K562 (cell line): Measurements from ENCODE around the gene MYL12B. TPM values are rescaled to one million over a fixed set of nuclear protein-coding genes. Genes with fewer than 3 reads are reported as not detected.
A peak's percentile ranks its signal among the peaks of the same experiment; 100 is the strongest.

Source experiments
- ATAC-seq: fragments of 200-7000 bp; cut with Tn5 transposase; 3 replicates; pipeline ENCODE4 v1.9.1; 2020; ENCODE audit warnings: moderate library complexity
- BruUV-seq: library from RNA; stranded (reverse); fragments of 400-500 nt; replicated peaks from 2 replicates; lab custom pipeline; 2021; lab: Mats Ljungman, UMichigan
- CTCF ChIA-PET: fragments of 300-600 bp; formaldehyde crosslinking; extraction: SDS; loops from one replicate; lab custom pipeline; 2021; ENCODE audit warnings: low intra/inter-chr PET ratio; lab: Yijun Ruan, JAX
- POLR2A ChIA-PET: fragments of 300-600, 350-650 bp; sonication (Branson Sonifier 250); formaldehyde crosslinking; extraction: SDS; loops from one replicate; lab custom pipeline; 2021; ENCODE audit warnings: antibody characterized with exemption, inconsistent platforms; lab: Yijun Ruan, JAX
- DNase-seq, 4 experiments: peaks; one replicate each; pipeline versions ENCODE4 v3.0.0 to v3.0.0-alpha.2; 2011 to 2018; ENCODE audit warnings: low spot score in 3 of 4, mixed read lengths in 3 of 4; ENCODE audit errors: extremely low read depth in 1 of 4
- FAIRE-seq: peaks from 2 replicates; lab custom pipeline; 2011; peaks lifted over from hg19 to GRCh38; lab: Jason Lieb, UNC
- H2AFZ ChIP-seq: 2 replicates; pipeline ENCODE4 v1.6.0; 2011; ENCODE audit warnings: low read depth, low read length, control low read depth, inconsistent platforms
- H3K27ac ChIP-seq: fragments of 200-600 bp; 3 replicates; pipeline ENCODE4 v1.8.0; 2011; ENCODE audit warnings: low read depth, mild to moderate bottlenecking, control low read depth, inconsistent platforms, low read length, moderate library complexity, mixed read lengths; ENCODE audit errors: extremely low read depth
- H3K27me3 ChIP-seq, 2 experiments: fragments of 300-600 bp in 1 of 2; 2 replicates in 1 of 2; 3 replicates in 1 of 2; pipeline versions ENCODE4 v1.6.0 to v1.8.0; 2011; ENCODE audit warnings: inconsistent platforms in 2 of 2, low read length in 2 of 2, mild to moderate bottlenecking in 1 of 2, mixed read lengths in 1 of 2, moderate library complexity in 1 of 2; ENCODE audit not compliant: control insufficient read depth in 2 of 2, insufficient read depth in 2 of 2
- H3K36me3 ChIP-seq: fragments of 300-600 bp; 3 replicates; pipeline ENCODE4 v1.8.0; 2011; ENCODE audit warnings: mild to moderate bottlenecking, low read length, inconsistent platforms; ENCODE audit not compliant: control insufficient read depth, insufficient read depth
- H3K4me1 ChIP-seq, 2 experiments: fragments of 200-600 bp in 1 of 2; replicated peaks in 1 of 2; 2 replicates in 1 of 2; 3 replicates in 1 of 2; pipeline versions ENCODE4 v1.5.1 to v1.8.0; 2011; ENCODE audit warnings: inconsistent platforms in 2 of 2, low read length in 2 of 2, mild to moderate bottlenecking in 1 of 2, mixed read lengths in 1 of 2, moderate library complexity in 1 of 2; ENCODE audit not compliant: control insufficient read depth in 2 of 2, insufficient read depth in 2 of 2
- H3K4me2 ChIP-seq: 2 replicates; pipeline ENCODE4 v1.6.1; 2011; ENCODE audit warnings: low read length, control low read depth, inconsistent platforms, mixed read lengths; ENCODE audit not compliant: insufficient read depth
- H3K4me3 ChIP-seq: fragments of 200-600 bp; sonication (generic), shearing (Covaris generic); 2 replicates; pipeline ENCODE4 v1.5.1; 2016; ENCODE audit warnings: control low read depth, inconsistent platforms
- H3K79me2 ChIP-seq: fragments of 200-600 bp; 3 replicates; pipeline ENCODE4 v1.8.0; 2011; ENCODE audit warnings: low read length, inconsistent platforms; ENCODE audit not compliant: control insufficient read depth, insufficient read depth
- H3K9ac ChIP-seq, 2 experiments: 2 replicates each; pipeline versions ENCODE4 v1.6.0 to v1.6.1; 2011; ENCODE audit warnings: low read depth in 2 of 2, low read length in 2 of 2, control low read depth in 1 of 2, inconsistent platforms in 1 of 2, mild to moderate bottlenecking in 1 of 2, mixed read lengths in 1 of 2; ENCODE audit not compliant: insufficient read depth in 1 of 2
- H3K9me1 ChIP-seq: one replicate; pipeline ENCODE4 v1.6.0; 2011; ENCODE audit warnings: inconsistent platforms, mild to moderate bottlenecking, low read length, moderate library complexity; ENCODE audit not compliant: control insufficient read depth, insufficient read depth
- H3K9me3 ChIP-seq: replicated peaks from 2 replicates; pipeline ENCODE4 v1.5.1; 2011; ENCODE audit warnings: low read depth, low read length, inconsistent platforms; ENCODE audit not compliant: control insufficient read depth, insufficient read depth
- H4K20me1 ChIP-seq: replicated peaks from 2 replicates; pipeline ENCODE4 v1.6.1; 2011; ENCODE audit warnings: low read length, inconsistent platforms, mixed read lengths; ENCODE audit not compliant: control insufficient read depth, insufficient read depth
- ARID2 ChIP-seq: fragments of 450-650 bp; IDR thresholded peaks from 2 replicates; pipeline ENCODE4 v1.6.1; 2017; ENCODE audit warnings: antibody characterized with exemption, mild to moderate bottlenecking
- BDP1 ChIP-seq: IDR thresholded peaks from 3 replicates; pipeline ENCODE4 v1.6.1; 2011; ENCODE audit not compliant: insufficient read length, insufficient read depth
- BRD4 ChIP-seq: fragments of 200-600 bp; sonication (generic); IDR thresholded peaks from 2 replicates; pipeline ENCODE4 v1.6.1; 2017; ENCODE audit warnings: inconsistent platforms
- CBX1 ChIP-seq: sonication (generic); IDR thresholded peaks from 2 replicates; pipeline ENCODE4 v1.6.1; 2016; ENCODE audit warnings: antibody characterized with exemption, low read depth, mild to moderate bottlenecking
- DPF2 ChIP-seq: fragments of 450-650 bp; IDR thresholded peaks from 2 replicates; pipeline ENCODE4 v1.6.1; 2016
- HDAC6 ChIP-seq: IDR thresholded peaks from 2 replicates; pipeline ENCODE4 v1.6.1; 2012; ENCODE audit warnings: low read depth, mild to moderate bottlenecking, control low read depth, inconsistent platforms, low read length, moderate library complexity
- HDGF ChIP-seq: fragments of 450-650 bp; IDR thresholded peaks from 2 replicates; pipeline ENCODE4 v1.6.1; 2016
- KAT7 ChIP-seq: sonication (generic); formaldehyde crosslinking; IDR thresholded peaks from 2 replicates; pipeline ENCODE4 v1.8.0; 2022; ENCODE audit warnings: missing genetic modification reagents, mild to moderate bottlenecking, borderline replicate concordance
- MAFG ChIP-seq: fragments of 450-650 bp; conservative IDR thresholded peaks from 2 replicates; pipeline ENCODE4 v1.6.1; 2016; ENCODE audit warnings: missing genetic modification characterization, missing compliant biosample characterization
- NCOA2 ChIP-seq, 2 experiments: fragments of 450-650 bp; IDR thresholded peaks; 2 replicates each; pipeline ENCODE4 v1.6.1; 2018; ENCODE audit warnings: mild to moderate bottlenecking in 2 of 2, moderate library complexity in 1 of 2; ENCODE audit not compliant: partially characterized antibody in 2 of 2
- NUFIP1 ChIP-seq: fragments of 450-650 bp; IDR thresholded peaks from 2 replicates; pipeline ENCODE4 v1.6.1; 2018; ENCODE audit not compliant: partially characterized antibody
- POLR2AphosphoS5 ChIP-seq: IDR thresholded peaks from 2 replicates; pipeline ENCODE4 v1.6.1; 2011; ENCODE audit warnings: mild to moderate bottlenecking, low read depth, low read length, moderate library complexity; ENCODE audit not compliant: control insufficient read depth, insufficient read depth
- SMARCA4 ChIP-seq: fragments of 450-650 bp; IDR thresholded peaks from 2 replicates; pipeline ENCODE4 v1.6.1; 2016
- SNRNP70 ChIP-seq: fragments of 200-400 bp; formaldehyde crosslinking; optimal IDR thresholded peaks from 2 replicates; pipeline ENCODE3; 2017; ENCODE audit warnings: low read depth, low read length
- U2AF1 ChIP-seq: fragments of 200-400 bp; formaldehyde crosslinking; optimal IDR thresholded peaks from 2 replicates; pipeline ENCODE3; 2017; ENCODE audit warnings: mild to moderate bottlenecking, low read depth, low read length, moderate library complexity
- YY1 ChIP-seq, 3 experiments: IDR thresholded peaks; 2 replicates each; pipeline ENCODE4 v1.6.1; 2011; ENCODE audit warnings: low read length in 2 of 3, mild to moderate bottlenecking in 2 of 3, moderate library complexity in 2 of 3, borderline replicate concordance in 1 of 3, control low read depth in 1 of 3, low read depth in 1 of 3; ENCODE audit not compliant: insufficient read depth in 3 of 3, insufficient replicate concordance in 2 of 3, control insufficient read depth in 1 of 3, insufficient read length in 1 of 3; ENCODE audit errors: extremely low read depth in 1 of 3
- ZNF507 ChIP-seq: conservative IDR thresholded peaks from 2 replicates; pipeline ENCODE4 v1.6.1; 2017; ENCODE audit warnings: missing genetic modification characterization, missing compliant biosample characterization
- in situ Hi-C: fragments of 300-500 bp; cut with MboI; formaldehyde crosslinking; loops from 4 replicates; pipeline ENCODE4 v1.15.0; 2018; ENCODE audit warnings: inconsistent platforms, mixed read lengths
- intact Hi-C: fragments of 100-400 bp; cut with micrococcal nuclease; formaldehyde crosslinking; loops from 2 replicates; pipeline ENCODE4 v1.14.2; 2022
- polyA plus RNA-seq, 8 experiments: library from polyadenylated mRNA; depleted of rRNA in 4 of 8; stranded (reverse) in 5 of 8; unstranded in 3 of 8; fragments of >200 nt; fragmentation: Nextera tagmentation in 2 of 8; fragmentation: Illumina TruSeq in 1 of 8; extraction: Ambion mirVana in 2 of 8; extraction: Trizol in 1 of 8; gene quantifications; 2 replicates each; pipeline versions ENCODE4 v1.2.1 to v1.2.3, GENCODE V29; 2011 to 2014; ENCODE audit warnings: inconsistent platforms in 1 of 8, missing spikeins in 1 of 8
- total RNA-seq, 7 experiments: library from RNA; depleted of rRNA in 6 of 7; stranded (reverse); fragments of >200 nt in 6 of 7; fragmentation: Illumina TruSeq in 2 of 7; extraction: Trizol in 2 of 7; gene quantifications; 2 replicates each; pipeline versions ENCODE4 v1.2.1 to v1.2.3, GENCODE V29; 2011 to 2021; ENCODE audit warnings: low replicate concordance in 1 of 7
- TF ChIP-seq, protein P1 (sequence below), 2 experiments: IDR thresholded peaks; 2 replicates each; pipeline ENCODE4 v1.6.1; 2011; ENCODE audit warnings: borderline replicate concordance in 1 of 2, control low read depth in 1 of 2, low read depth in 1 of 2, low read length in 1 of 2, mild to moderate bottlenecking in 1 of 2, mixed read lengths in 1 of 2, moderate library complexity in 1 of 2; ENCODE audit not compliant: insufficient read depth in 1 of 2, insufficient read length in 1 of 2, poor library complexity in 1 of 2, severe bottlenecking in 1 of 2; ENCODE audit errors: extremely low read depth in 1 of 2
- TF ChIP-seq, protein P2 (sequence below): fragments of 450-650 bp; IDR thresholded peaks from 2 replicates; pipeline ENCODE4 v1.6.1; 2017; ENCODE audit warnings: mild to moderate bottlenecking, moderate library complexity

Gene MYL12B
- total and polyA plus RNA-seq, 9 of the 15 experiments (the other 6 are each of a cell fraction or from before 2014, with no cell fraction given) = 220 to 995 (median 463) TPM

DNA sequence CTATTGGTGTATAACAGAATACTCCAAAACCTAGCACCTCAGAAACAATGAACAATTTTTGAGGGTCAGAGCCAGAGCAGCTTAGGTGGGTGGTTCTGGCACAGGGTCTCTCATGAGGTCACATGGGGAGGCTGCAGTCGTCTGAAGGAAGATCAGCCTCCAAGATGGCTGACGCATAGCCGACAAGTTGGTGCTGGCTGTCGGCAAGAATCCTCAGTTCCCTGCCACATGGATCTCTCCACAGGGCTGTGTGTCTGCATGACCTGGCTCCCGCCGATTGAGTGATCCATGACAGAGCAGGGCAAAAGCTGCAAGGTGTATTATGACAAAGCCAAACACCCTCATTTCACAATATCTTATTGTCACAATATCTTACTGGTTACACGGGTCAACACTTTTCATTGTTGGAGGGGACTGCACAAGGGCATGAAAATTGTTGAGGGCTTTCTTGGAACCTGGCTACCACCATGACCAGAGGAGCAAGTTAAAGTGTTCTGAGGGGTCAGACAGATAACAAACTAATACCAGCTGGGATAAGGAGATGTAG is 4.2 kb downstream of the MYL12B start (continued):
- TF ChIP-seq, protein P1, sequence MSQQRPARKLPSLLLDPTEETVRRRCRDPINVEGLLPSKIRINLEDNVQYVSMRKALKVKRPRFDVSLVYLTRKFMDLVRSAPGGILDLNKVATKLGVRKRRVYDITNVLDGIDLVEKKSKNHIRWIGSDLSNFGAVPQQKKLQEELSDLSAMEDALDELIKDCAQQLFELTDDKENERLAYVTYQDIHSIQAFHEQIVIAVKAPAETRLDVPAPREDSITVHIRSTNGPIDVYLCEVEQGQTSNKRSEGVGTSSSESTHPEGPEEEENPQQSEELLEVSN (IDR thresholded peaks at IDR 0.05; ENCODE audit: borderline replicate concordance in 1 of 2, extremely low read depth in 1 of 2, insufficient read depth in 1 of 2, insufficient read length in 1 of 2, low read depth in 1 of 2, low read length in 1 of 2, poor library complexity in 1 of 2, severe bottlenecking in 1 of 2) = no peak
- TF ChIP-seq NUFIP1 (no peak), YY1 (IDR thresholded peaks at IDR 0.05; ENCODE audit: borderline replicate concordance in 1 of 3, control insufficient read depth in 1 of 3, extremely low read depth in 1 of 3, insufficient read depth in 3 of 3, insufficient read length in 1 of 3, insufficient replicate concordance in 2 of 3, low read depth in 1 of 3, low read length in 2 of 3) (peak in 1 of 3 experiments; percentile 85), POLR2AphosphoS5 (peak; percentile 28; the same call in 1 of the 2 replicates)
- TF ChIP-seq, protein P2, sequence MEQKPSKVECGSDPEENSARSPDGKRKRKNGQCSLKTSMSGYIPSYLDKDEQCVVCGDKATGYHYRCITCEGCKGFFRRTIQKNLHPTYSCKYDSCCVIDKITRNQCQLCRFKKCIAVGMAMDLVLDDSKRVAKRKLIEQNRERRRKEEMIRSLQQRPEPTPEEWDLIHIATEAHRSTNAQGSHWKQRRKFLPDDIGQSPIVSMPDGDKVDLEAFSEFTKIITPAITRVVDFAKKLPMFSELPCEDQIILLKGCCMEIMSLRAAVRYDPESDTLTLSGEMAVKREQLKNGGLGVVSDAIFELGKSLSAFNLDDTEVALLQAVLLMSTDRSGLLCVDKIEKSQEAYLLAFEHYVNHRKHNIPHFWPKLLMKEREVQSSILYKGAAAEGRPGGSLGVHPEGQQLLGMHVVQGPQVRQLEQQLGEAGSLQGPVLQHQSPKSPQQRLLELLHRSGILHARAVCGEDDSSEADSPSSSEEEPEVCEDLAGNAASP = no peak

DNA sequence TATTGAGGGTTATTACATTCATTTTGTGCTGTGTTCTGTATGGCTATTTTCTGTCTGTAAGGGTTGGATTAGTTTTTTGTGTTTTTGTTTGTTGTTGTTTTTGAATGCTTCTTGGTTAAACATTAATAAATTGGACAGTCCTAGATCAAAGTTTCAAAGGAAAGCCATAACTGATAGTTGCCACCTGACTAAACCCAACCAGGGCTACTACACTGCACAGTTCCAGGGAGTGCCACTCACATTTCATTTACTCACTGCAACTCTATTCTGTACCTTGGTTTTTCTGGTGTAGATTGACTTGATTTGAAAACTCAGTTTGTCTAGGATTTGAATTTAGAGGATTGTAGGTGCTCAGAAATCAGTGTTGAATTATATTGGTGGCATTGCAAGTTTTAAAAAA is 6.4 kb downstream of the MYL12B start:
- H3K27me3 ChIP-seq = no peaks in the 10 kb centered on the region
- DNase-seq (no peak), ATAC-seq (no peak), FAIRE-seq (no peak)
- H3K4me1 ChIP-seq = peaks cover 20 to 55% of the 10 kb centered on the region in 2 experiments
- BruUV-seq = no TSS peak
- peaks cover 11% of the 10 kb centered on the region for H3K9me1 ChIP-seq
- peaks cover 54% of the 10 kb centered on the region for H4K20me1 ChIP-seq
- H3K27ac ChIP-seq = no peak overlapping the region; the same call in 2 of the 3 replicates
- ChIA-PET CTCF (no interaction called here), POLR2A (no interaction called here)
- peaks cover 28% of the 10 kb centered on the region for H3K36me3 ChIP-seq
- H2AFZ ChIP-seq = no peak overlapping the region
- no peaks in the 10 kb centered on the region for H3K9me3 ChIP-seq
- H3K9ac ChIP-seq = no peak overlapping the region
- intact Hi-C loops = no loop called here
- no peak overlapping the region for H3K4me2 ChIP-seq
- H3K4me3 ChIP-seq = no peak overlapping the region
- in situ Hi-C loops = no loop called here
- H3K79me2 ChIP-seq = peaks cover 100% of the 10 kb centered on the region
- no peak for TF ChIP-seq BDP1
- TF ChIP-seq NCOA2 (IDR thresholded peaks at IDR 0.05; ENCODE audit: partially characterized antibody in 2 of 2) = no peak
- no peak for TF ChIP-seq ARID2
- TF ChIP-seq U2AF1 = no peak
- TF ChIP-seq BRD4 = no peak
- TF ChIP-seq HDGF = no peak
- TF ChIP-seq DPF2 = no peak
- TF ChIP-seq CBX1 = no peak
- TF ChIP-seq ZNF507 (tag) = no peak
- TF ChIP-seq SNRNP70 = no peak
- TF ChIP-seq MAFG (tag) = no peak
- no peak for TF ChIP-seq KAT7
- no peak for TF ChIP-seq HDAC6
- no peak for TF ChIP-seq SMARCA4
